HepG2 (cell line): ENCODE measurements around the gene SHISA9.

Source experiments
- AHDC1 ChIP-seq: sonication (generic); formaldehyde crosslinking; IDR thresholded peaks from 2 replicates; pipeline ENCODE4 v1.5.1; 2020; ENCODE audit warnings: mild to moderate bottlenecking, missing genetic modification reagents, borderline replicate concordance
- CTCF ChIP-seq: sonication (generic); formaldehyde crosslinking; IDR thresholded peaks from 2 replicates; pipeline ENCODE4 v1.5.0; 2020; ENCODE audit warnings: mild to moderate bottlenecking, missing genetic modification reagents, moderate library complexity
- DMAP1 ChIP-seq: IDR thresholded peaks from 2 replicates; pipeline ENCODE4 v1.6.1; 2016
- E2F2 ChIP-seq: sonication (generic); formaldehyde crosslinking; IDR thresholded peaks from 2 replicates; pipeline ENCODE4 v1.4.0; 2020; ENCODE audit warnings: missing genetic modification reagents, borderline replicate concordance
- FOXA3 ChIP-seq: IDR thresholded peaks from 2 replicates; pipeline ENCODE4 v1.6.1; 2016; ENCODE audit warnings: missing genetic modification reagents, missing compliant biosample characterization
- NFATC3 ChIP-seq: sonication (generic); formaldehyde crosslinking; IDR thresholded peaks from 2 replicates; pipeline ENCODE4 v1.5.1; 2020; ENCODE audit warnings: mild to moderate bottlenecking, missing genetic modification reagents
- NR1H2 ChIP-seq: sonication (generic); formaldehyde crosslinking; IDR thresholded peaks from 2 replicates; pipeline ENCODE4 v1.8.1; 2022; ENCODE audit warnings: low read depth, missing genetic modification reagents, borderline replicate concordance
- PRDM15 ChIP-seq: sonication (generic); formaldehyde crosslinking; IDR thresholded peaks from 2 replicates; pipeline ENCODE4 v1.4.0; 2020; ENCODE audit warnings: missing genetic modification reagents
- TOPORS ChIP-seq: sonication (generic); formaldehyde crosslinking; IDR thresholded peaks from 2 replicates; pipeline ENCODE4 v1.8.0; 2023; ENCODE audit warnings: mild to moderate bottlenecking, missing genetic modification reagents
- ZNF660 ChIP-seq: sonication (generic); formaldehyde crosslinking; IDR thresholded peaks from 2 replicates; pipeline ENCODE4 v1.5.1; 2020; ENCODE audit warnings: mild to moderate bottlenecking, low read depth, missing genetic modification reagents, borderline replicate concordance
- TF ChIP-seq, protein P1 (sequence below): sonication (generic); formaldehyde crosslinking; IDR thresholded peaks from 2 replicates; pipeline ENCODE4 v1.8.1; 2022; ENCODE audit warnings: low read depth, mild to moderate bottlenecking, missing genetic modification reagents

DNA sequence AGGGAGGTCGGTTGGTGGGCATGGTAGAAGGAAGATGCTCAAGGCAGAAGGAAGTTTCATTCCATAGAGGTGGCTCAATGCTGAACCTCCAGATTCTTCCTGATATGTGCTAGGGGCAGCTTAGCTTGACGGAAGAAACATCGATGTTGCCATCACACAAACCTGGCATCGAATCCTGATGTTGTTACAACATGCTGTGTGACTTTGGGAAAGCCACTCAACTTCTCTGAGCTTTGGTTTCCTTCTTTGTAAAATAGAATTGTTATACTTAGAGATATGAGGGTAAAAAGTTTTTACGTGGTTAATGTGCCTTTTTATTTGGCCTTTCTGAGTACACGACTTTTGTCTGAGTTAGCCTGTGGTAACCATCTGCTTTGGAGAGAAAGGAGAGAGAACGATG is 287.9 kb downstream of the SHISA9 start:
- TF ChIP-seq FOXA3 (CRISPR knock-in tag) (no peak), NFATC3 (CRISPR knock-in tag) (no peak), AHDC1 (no peak), NR1H2 (CRISPR knock-in tag) (no peak), CTCF (CRISPR knock-in tag) (no peak), PRDM15 (CRISPR knock-in tag) (no peak), E2F2 (CRISPR knock-in tag) (no peak), DMAP1 (CRISPR knock-in tag) (no peak), TOPORS (no peak), ZNF660 (CRISPR knock-in tag) (no peak)
- TF ChIP-seq, protein P1, sequence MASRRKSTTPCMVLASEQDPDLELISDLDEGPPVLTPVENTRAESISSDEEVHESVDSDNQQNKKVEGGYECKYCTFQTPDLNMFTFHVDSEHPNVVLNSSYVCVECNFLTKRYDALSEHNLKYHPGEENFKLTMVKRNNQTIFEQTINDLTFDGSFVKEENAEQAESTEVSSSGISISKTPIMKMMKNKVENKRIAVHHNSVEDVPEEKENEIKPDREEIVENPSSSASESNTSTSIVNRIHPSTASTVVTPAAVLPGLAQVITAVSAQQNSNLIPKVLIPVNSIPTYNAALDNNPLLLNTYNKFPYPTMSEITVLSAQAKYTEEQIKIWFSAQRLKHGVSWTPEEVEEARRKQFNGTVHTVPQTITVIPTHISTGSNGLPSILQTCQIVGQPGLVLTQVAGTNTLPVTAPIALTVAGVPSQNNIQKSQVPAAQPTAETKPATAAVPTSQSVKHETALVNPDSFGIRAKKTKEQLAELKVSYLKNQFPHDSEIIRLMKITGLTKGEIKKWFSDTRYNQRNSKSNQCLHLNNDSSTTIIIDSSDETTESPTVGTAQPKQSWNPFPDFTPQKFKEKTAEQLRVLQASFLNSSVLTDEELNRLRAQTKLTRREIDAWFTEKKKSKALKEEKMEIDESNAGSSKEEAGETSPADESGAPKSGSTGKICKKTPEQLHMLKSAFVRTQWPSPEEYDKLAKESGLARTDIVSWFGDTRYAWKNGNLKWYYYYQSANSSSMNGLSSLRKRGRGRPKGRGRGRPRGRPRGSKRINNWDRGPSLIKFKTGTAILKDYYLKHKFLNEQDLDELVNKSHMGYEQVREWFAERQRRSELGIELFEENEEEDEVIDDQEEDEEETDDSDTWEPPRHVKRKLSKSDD = no peak
